ENCODE measurements around the gene EIPR1. TPM values are rescaled to one million over a fixed set of nuclear protein-coding genes. Genes with fewer than 3 reads are reported as not detected.

The EIPR1 gene
- total RNA-seq, 1 donor from 2014 or later: 27.9 TPM

- TF ChIP-seq CTCF (IDR thresholded peaks at IDR 0.05; ENCODE audit: unreplicated experiment): no peak
- H3K27me3 Mint-ChIP-seq (ENCODE audit: low read depth): no peaks in the 10 kb centered on the region
- peaks cover 9% of the 10 kb centered on the region for H3K36me3 Mint-ChIP-seq
These were observed 231.4 kb downstream of the EIPR1 start for GRCh38 chr2:3146175-3146574.

GRCh38 chr2:3145471-3146021, 232.1 kb downstream of the EIPR1 start:
- no peaks in the 10 kb centered on the region for H3K9me3 Mint-ChIP-seq

More at GRCh38 chr2:3146175-3146574, 231.4 kb downstream of the EIPR1 start:
- Mint-ChIP-seq H3K4me3 (no peak overlapping the region), H3K9me3 (no peaks in the 10 kb centered on the region), H3K27ac (no peak overlapping the region), H3K4me1 (no peaks in the 10 kb centered on the region)
- no peak for DNase-seq (ENCODE audit: low spot score in 2 of 2, unreplicated experiment in 2 of 2)

GRCh38 chr2:3144856-3145255, 232.8 kb downstream of the EIPR1 start:
- H3K4me3 Mint-ChIP-seq: no peak overlapping the region
- H3K27ac Mint-ChIP-seq: no peak overlapping the region
- TF ChIP-seq CTCF (IDR thresholded peaks at IDR 0.05; ENCODE audit: unreplicated experiment): no peak
- peaks cover 1% of the 10 kb centered on the region for H3K36me3 Mint-ChIP-seq
- no peaks in the 10 kb centered on the region for H3K27me3 Mint-ChIP-seq (ENCODE audit: low read depth)
- DNase-seq (ENCODE audit: low spot score in 2 of 2, unreplicated experiment in 2 of 2): no peak
- H3K4me1 Mint-ChIP-seq: no peaks in the 10 kb centered on the region
- no peaks in the 10 kb centered on the region for H3K9me3 Mint-ChIP-seq

More at GRCh38 chr2:3145471-3146021, 232.1 kb downstream of the EIPR1 start:
- Mint-ChIP-seq H3K36me3 (peaks cover 5% of the 10 kb centered on the region), H3K27ac (no peak overlapping the region), H3K4me3 (no peak overlapping the region), H3K4me1 (no peaks in the 10 kb centered on the region), H3K27me3 (ENCODE audit: low read depth) (no peaks in the 10 kb centered on the region)
- no peak for TF ChIP-seq CTCF (IDR thresholded peaks at IDR 0.05; ENCODE audit: unreplicated experiment)
- no peak for DNase-seq (ENCODE audit: low spot score in 2 of 2, unreplicated experiment in 2 of 2)

- DNase-seq (ENCODE audit: low spot score in 2 of 2, unreplicated experiment in 2 of 2): no peak
- no peaks in the 10 kb centered on the region for H3K4me1 Mint-ChIP-seq
- H3K9me3 Mint-ChIP-seq: no peaks in the 10 kb centered on the region
- no peaks in the 10 kb centered on the region for H3K36me3 Mint-ChIP-seq
- no peak overlapping the region for H3K4me3 Mint-ChIP-seq
- no peaks in the 10 kb centered on the region for H3K27me3 Mint-ChIP-seq (ENCODE audit: low read depth)
- no peak for TF ChIP-seq CTCF (IDR thresholded peaks at IDR 0.05; ENCODE audit: unreplicated experiment)
- H3K27ac Mint-ChIP-seq: no peak overlapping the region
These were observed 234.0 kb downstream of the EIPR1 start for GRCh38 chr2:3143602-3144001.

- DNase-seq (ENCODE audit: low spot score in 2 of 2, unreplicated experiment in 2 of 2): no peak
These were observed 234.6 kb downstream of the EIPR1 start for GRCh38 chr2:3142961-3143571.

More at GRCh38 chr2:3142961-3143571, 234.6 kb downstream of the EIPR1 start:
- H3K9me3 Mint-ChIP-seq: no peaks in the 10 kb centered on the region
- no peak for TF ChIP-seq CTCF (IDR thresholded peaks at IDR 0.05; ENCODE audit: unreplicated experiment)
- H3K27ac Mint-ChIP-seq: no peak overlapping the region
- H3K36me3 Mint-ChIP-seq: no peaks in the 10 kb centered on the region
- H3K4me1 Mint-ChIP-seq: no peaks in the 10 kb centered on the region
- H3K4me3 Mint-ChIP-seq: no peak overlapping the region
- no peaks in the 10 kb centered on the region for H3K27me3 Mint-ChIP-seq (ENCODE audit: low read depth)

Data from mesothelial cell of epicardium (in vitro differentiated cells).